ENCODE measurements around the gene GMDS. TPM values are rescaled to one million over a fixed set of nuclear protein-coding genes. Genes with fewer than 3 reads are reported as not detected.

GMDS gene
- total RNA-seq, 1 experiment from 2014 or later = 9.7 TPM

GRCh38 chr6:2030682-2031244 lies 214.6 kb downstream of the GMDS start:
- no peak overlapping the region for H3K9ac ChIP-seq (ENCODE audit: low read length)
- H3K36me3 ChIP-seq (ENCODE audit: insufficient read depth, low read length) = no peaks in the 10 kb centered on the region
- no peaks in the 10 kb centered on the region for H3K27me3 ChIP-seq (ENCODE audit: low read length)
- H2AFZ ChIP-seq (ENCODE audit: low read length) = no peak overlapping the region
- no peaks in the 10 kb centered on the region for H3K79me2 ChIP-seq (ENCODE audit: low read length)
- H3K4me2 ChIP-seq (ENCODE audit: low read depth, low read length, poor library complexity, severe bottlenecking) = no peak overlapping the region
- peaks cover 9% of the 10 kb centered on the region for H3K4me1 ChIP-seq (ENCODE audit: low read length)
- no peak overlapping the region for H3K4me3 ChIP-seq (ENCODE audit: low read length)
- DNase-seq = no peak
- no peak overlapping the region for H3K27ac ChIP-seq (ENCODE audit: low read length)
- peaks cover 7% of the 10 kb centered on the region; the same call in 1 of the 2 replicates for H4K20me1 ChIP-seq (ENCODE audit: insufficient read depth, low read depth, low read length)
- no peaks in the 10 kb centered on the region for H3K9me3 ChIP-seq (ENCODE audit: low read length)
- H3K9me2 ChIP-seq (replicated peaks; ENCODE audit: insufficient read depth, low read length) = no peaks in the 10 kb centered on the region

GRCh38 chr6:2029952-2030351 lies 215.5 kb downstream of the GMDS start:
- Histone ChIP-seq H3K4me2 (ENCODE audit: low read depth, low read length, poor library complexity, severe bottlenecking) (no peak overlapping the region), H3K27me3 (ENCODE audit: low read length) (no peaks in the 10 kb centered on the region), H3K4me1 (ENCODE audit: low read length) (peaks cover 9% of the 10 kb centered on the region), H3K4me3 (ENCODE audit: low read length) (no peak overlapping the region), H3K9me3 (ENCODE audit: low read length) (no peaks in the 10 kb centered on the region), H4K20me1 (ENCODE audit: insufficient read depth, low read depth, low read length) (peaks cover 7% of the 10 kb centered on the region; the same call in 1 of the 2 replicates), H3K79me2 (ENCODE audit: low read length) (no peaks in the 10 kb centered on the region), H3K9me2 (replicated peaks; ENCODE audit: insufficient read depth, low read length) (no peaks in the 10 kb centered on the region), H3K27ac (ENCODE audit: low read length) (no peak overlapping the region), H3K36me3 (ENCODE audit: insufficient read depth, low read length) (no peaks in the 10 kb centered on the region), H2AFZ (ENCODE audit: low read length) (no peak overlapping the region), H3K9ac (ENCODE audit: low read length) (no peak overlapping the region)
- DNase-seq = no peak

- peaks cover 9% of the 10 kb centered on the region for H3K4me1 ChIP-seq (ENCODE audit: low read length)
- no peak overlapping the region for H2AFZ ChIP-seq (ENCODE audit: low read length)
- DNase-seq = no peak
- H3K27ac ChIP-seq (ENCODE audit: low read length) = no peak overlapping the region
- H3K4me3 ChIP-seq (ENCODE audit: low read length) = no peak overlapping the region
- no peaks in the 10 kb centered on the region for H3K9me2 ChIP-seq (replicated peaks; ENCODE audit: insufficient read depth, low read length)
- no peaks in the 10 kb centered on the region for H3K27me3 ChIP-seq (ENCODE audit: low read length)
- H3K9ac ChIP-seq (ENCODE audit: low read length) = no peak overlapping the region
- H3K36me3 ChIP-seq (ENCODE audit: insufficient read depth, low read length) = no peaks in the 10 kb centered on the region
- no peaks in the 10 kb centered on the region for H3K79me2 ChIP-seq (ENCODE audit: low read length)
- peaks cover 7% of the 10 kb centered on the region; the same call in 1 of the 2 replicates for H4K20me1 ChIP-seq (ENCODE audit: insufficient read depth, low read depth, low read length)
- no peaks in the 10 kb centered on the region for H3K9me3 ChIP-seq (ENCODE audit: low read length)
- H3K4me2 ChIP-seq (ENCODE audit: low read depth, low read length, poor library complexity, severe bottlenecking) = no peak overlapping the region
Observed at GRCh38 chr6:2029130-2029794, 216.1 kb downstream of the GMDS start.

- no peaks in the 10 kb centered on the region for H3K9me3 ChIP-seq (ENCODE audit: low read length)
- peaks cover 9% of the 10 kb centered on the region for H3K4me1 ChIP-seq (ENCODE audit: low read length)
- peak; percentile 71 for DNase-seq
- no peak overlapping the region for H3K4me3 ChIP-seq (ENCODE audit: low read length)
- no peaks in the 10 kb centered on the region for H3K36me3 ChIP-seq (ENCODE audit: insufficient read depth, low read length)
- H3K27me3 ChIP-seq (ENCODE audit: low read length) = no peaks in the 10 kb centered on the region
- H3K79me2 ChIP-seq (ENCODE audit: low read length) = no peaks in the 10 kb centered on the region
- H3K4me2 ChIP-seq (ENCODE audit: low read depth, low read length, poor library complexity, severe bottlenecking) = no peak overlapping the region
- H3K9ac ChIP-seq (ENCODE audit: low read length) = no peak overlapping the region
- H4K20me1 ChIP-seq (ENCODE audit: insufficient read depth, low read depth, low read length) = peaks cover 7% of the 10 kb centered on the region; the same call in 1 of the 2 replicates
- no peaks in the 10 kb centered on the region for H3K9me2 ChIP-seq (replicated peaks; ENCODE audit: insufficient read depth, low read length)
- no peak overlapping the region for H3K27ac ChIP-seq (ENCODE audit: low read length)
- no peak overlapping the region for H2AFZ ChIP-seq (ENCODE audit: low read length)
Observed at GRCh38 chr6:2028457-2029038, 216.9 kb downstream of the GMDS start.

GRCh38 chr6:2026133-2026532 lies 219.3 kb downstream of the GMDS start:
- H3K27me3 ChIP-seq (ENCODE audit: low read length) = no peaks in the 10 kb centered on the region
- no peak overlapping the region for H3K27ac ChIP-seq (ENCODE audit: low read length)
- no peak overlapping the region for H3K4me2 ChIP-seq (ENCODE audit: low read depth, low read length, poor library complexity, severe bottlenecking)
- 0 out of 2 replicates have a peak, but pooled peaks cover 7% of the 10 kb centered on the region for H4K20me1 ChIP-seq (ENCODE audit: insufficient read depth, low read depth, low read length)
- no peak for DNase-seq
- H3K9ac ChIP-seq (ENCODE audit: low read length) = no peak overlapping the region
- H2AFZ ChIP-seq (ENCODE audit: low read length) = no peak overlapping the region
- H3K9me3 ChIP-seq (ENCODE audit: low read length) = no peaks in the 10 kb centered on the region
- H3K9me2 ChIP-seq (replicated peaks; ENCODE audit: insufficient read depth, low read length) = no peaks in the 10 kb centered on the region
- H3K4me1 ChIP-seq (ENCODE audit: low read length) = peaks cover 9% of the 10 kb centered on the region
- H3K79me2 ChIP-seq (ENCODE audit: low read length) = no peaks in the 10 kb centered on the region
- H3K36me3 ChIP-seq (ENCODE audit: insufficient read depth, low read length) = no peaks in the 10 kb centered on the region
- H3K4me3 ChIP-seq (ENCODE audit: low read length) = no peak overlapping the region

GRCh38 chr6:2021713-2022125 lies 223.7 kb downstream of the GMDS start:
- Histone ChIP-seq H3K4me2 (ENCODE audit: low read depth, low read length, poor library complexity, severe bottlenecking) (no peak overlapping the region), H3K27me3 (ENCODE audit: low read length) (no peaks in the 10 kb centered on the region), H3K4me3 (ENCODE audit: low read length) (no peak overlapping the region), H3K4me1 (ENCODE audit: low read length) (no peaks in the 10 kb centered on the region), H2AFZ (ENCODE audit: low read length) (no peak overlapping the region), H3K9ac (ENCODE audit: low read length) (no peak overlapping the region), H3K9me3 (ENCODE audit: low read length) (no peaks in the 10 kb centered on the region), H3K36me3 (ENCODE audit: insufficient read depth, low read length) (no peaks in the 10 kb centered on the region), H3K79me2 (ENCODE audit: low read length) (no peaks in the 10 kb centered on the region), H3K27ac (ENCODE audit: low read length) (no peak overlapping the region), H3K9me2 (replicated peaks; ENCODE audit: insufficient read depth, low read length) (no peaks in the 10 kb centered on the region), H4K20me1 (ENCODE audit: insufficient read depth, low read depth, low read length) (no peaks in the 10 kb centered on the region)
- no peak for DNase-seq

GRCh38 chr6:2020909-2021308 lies 224.5 kb downstream of the GMDS start:
- Histone ChIP-seq H3K4me3 (ENCODE audit: low read length) (no peak overlapping the region), H3K27ac (ENCODE audit: low read length) (no peak overlapping the region), H3K27me3 (ENCODE audit: low read length) (no peaks in the 10 kb centered on the region), H3K36me3 (ENCODE audit: insufficient read depth, low read length) (no peaks in the 10 kb centered on the region), H3K9ac (ENCODE audit: low read length) (no peak overlapping the region), H3K9me3 (ENCODE audit: low read length) (no peaks in the 10 kb centered on the region), H2AFZ (ENCODE audit: low read length) (no peak overlapping the region), H3K9me2 (replicated peaks; ENCODE audit: insufficient read depth, low read length) (no peaks in the 10 kb centered on the region), H3K4me2 (ENCODE audit: low read depth, low read length, poor library complexity, severe bottlenecking) (no peak overlapping the region), H4K20me1 (ENCODE audit: insufficient read depth, low read depth, low read length) (no peaks in the 10 kb centered on the region), H3K79me2 (ENCODE audit: low read length) (no peaks in the 10 kb centered on the region), H3K4me1 (ENCODE audit: low read length) (no peaks in the 10 kb centered on the region)
- no peak for DNase-seq

- Histone ChIP-seq H3K27ac (ENCODE audit: low read length) (no peak overlapping the region), H3K27me3 (ENCODE audit: low read length) (no peaks in the 10 kb centered on the region), H3K9me3 (ENCODE audit: low read length) (no peaks in the 10 kb centered on the region), H3K36me3 (ENCODE audit: insufficient read depth, low read length) (no peaks in the 10 kb centered on the region), H3K4me1 (ENCODE audit: low read length) (no peaks in the 10 kb centered on the region), H3K79me2 (ENCODE audit: low read length) (no peaks in the 10 kb centered on the region), H4K20me1 (ENCODE audit: insufficient read depth, low read depth, low read length) (0 out of 2 replicates have a peak, but pooled peaks cover 4% of the 10 kb centered on the region), H3K9me2 (replicated peaks; ENCODE audit: insufficient read depth, low read length) (no peaks in the 10 kb centered on the region), H3K4me3 (ENCODE audit: low read length) (no peak overlapping the region), H3K9ac (ENCODE audit: low read length) (no peak overlapping the region), H2AFZ (ENCODE audit: low read length) (no peak overlapping the region), H3K4me2 (ENCODE audit: low read depth, low read length, poor library complexity, severe bottlenecking) (no peak overlapping the region)
- no peak for DNase-seq
Observed at GRCh38 chr6:2019051-2019450, 226.4 kb downstream of the GMDS start.
